PC-3 (cell line): ENCODE data around the gene TMUB2. TPM values are rescaled to one million over a fixed set of nuclear protein-coding genes. Genes with fewer than 3 reads are reported as not detected.

Source experiments
- ATAC-seq: fragments of 200-7000 bp; cut with Tn5 transposase; 2 replicates; pipeline ENCODE4 v1.9.1; 2020; ENCODE audit warnings: mild to moderate bottlenecking, moderate library complexity
- BruUV-seq: library from RNA; stranded (reverse); fragments of 400-500 nt; replicated peaks from 2 replicates; lab custom pipeline; 2021; lab: Mats Ljungman, UMichigan
- CTCF ChIA-PET: fragments of 300-600 bp; sonication (Branson Sonifier 250); formaldehyde crosslinking; loops from one replicate; lab custom pipeline; 2022; ENCODE audit warnings: antibody characterized with exemption; lab: Charles Lee
- POLR2A ChIA-PET: fragments of 300-600 bp; sonication (Branson Sonifier 250); formaldehyde crosslinking; loops from one replicate; lab custom pipeline; 2022; ENCODE audit warnings: antibody characterized with exemption; ENCODE audit not compliant: unreplicated experiment; lab: Charles Lee
- DNase-seq: peaks from one replicate; pipeline ENCODE4 v3.0.0-alpha.2; 2015
- H2AFZ ChIP-seq: fragments of 300-600 bp; sonication (generic); 2 replicates; pipeline ENCODE4 v1.6.0; 2016; ENCODE audit warnings: antibody characterized with exemption, low read length
- H3F3A ChIP-seq: fragments of 300-600 bp; sonication (generic); one replicate; pipeline ENCODE4 v1.6.0; 2017; ENCODE audit warnings: antibody characterized with exemption, low read length, control low read depth, mild to moderate bottlenecking; ENCODE audit not compliant: unreplicated experiment
- H3K27ac ChIP-seq: fragments of 300-600 bp; sonication (generic); 2 replicates; pipeline ENCODE4 v1.5.1; 2016; ENCODE audit warnings: mild to moderate bottlenecking, low read length
- H3K27me3 ChIP-seq: fragments of 300-600 bp; sonication (generic); 2 replicates; pipeline ENCODE4 v1.6.1; 2016; ENCODE audit warnings: low read length, mixed read lengths
- H3K36me3 ChIP-seq: fragments of 300-600 bp; sonication (generic); 2 replicates; pipeline ENCODE4 v1.6.1; 2016; ENCODE audit warnings: low read depth, mixed run types, low read length, mixed read lengths
- H3K4me1 ChIP-seq: fragments of 300-600 bp; sonication (generic); 2 replicates; pipeline ENCODE4 v1.5.1; 2016; ENCODE audit warnings: low read length; ENCODE audit not compliant: insufficient read depth
- H3K4me2 ChIP-seq: fragments of 300-600 bp; sonication (generic); 2 replicates; pipeline ENCODE4 v1.6.0; 2016; ENCODE audit warnings: low read length
- H3K4me3 ChIP-seq: fragments of 300-600 bp; sonication (generic); 2 replicates; pipeline ENCODE4 v1.5.1; 2016; ENCODE audit warnings: mild to moderate bottlenecking, low read length, mixed read lengths
- H3K79me2 ChIP-seq: fragments of 300-600 bp; sonication (generic); 2 replicates; pipeline ENCODE4 v1.6.1; 2017; ENCODE audit warnings: low read length, mixed read lengths
- H3K9ac ChIP-seq: fragments of 300-600 bp; sonication (generic); 2 replicates; pipeline ENCODE4 v1.6.0; 2016; ENCODE audit warnings: mild to moderate bottlenecking, low read length
- H3K9me2 ChIP-seq: fragments of 300-600 bp; sonication (generic); replicated peaks from 2 replicates; pipeline ENCODE4 v1.6.1; 2016; ENCODE audit warnings: mixed run types, low read length, mixed read lengths
- H3K9me3 ChIP-seq: fragments of 300-600 bp; sonication (generic); 2 replicates; pipeline ENCODE4 v1.6.1; 2016; ENCODE audit warnings: low read length, mixed read lengths
- H4K20me1 ChIP-seq: fragments of 300-600 bp; sonication (generic); 2 replicates; pipeline ENCODE4 v1.6.1; 2016; ENCODE audit warnings: low read length, mixed read lengths
- EZH2 ChIP-seq: fragments of 300-600 bp; sonication (generic); IDR thresholded peaks from one replicate; pipeline ENCODE4 v1.6.1; 2017; ENCODE audit warnings: antibody characterized with exemption, mild to moderate bottlenecking, low read length; ENCODE audit not compliant: unreplicated experiment
- EZH2phosphoT487 ChIP-seq: fragments of 300-600 bp; sonication (generic); IDR thresholded peaks from 2 replicates; pipeline ENCODE4 v1.6.1; 2018; ENCODE audit warnings: mild to moderate bottlenecking, antibody characterized with exemption, low read length, borderline replicate concordance
- intact Hi-C: fragments of 100-400 bp; cut with micrococcal nuclease; formaldehyde crosslinking; loops from 2 replicates; pipeline ENCODE4 v1.9.0; 2023
- total RNA-seq: library from RNA; depleted of rRNA; stranded (reverse); fragments of >200 nt; gene quantifications from 2 replicates; pipeline ENCODE4 v1.2.3, GENCODE V29; 2014
- TF ChIP-seq, protein P1 (sequence below): fragments of 300-600 bp; sonication (generic); conservative IDR thresholded peaks from 2 replicates; pipeline ENCODE4 v1.5.1; 2017; ENCODE audit warnings: antibody characterized with exemption, low read depth, mild to moderate bottlenecking, low read length

TMUB2 gene
- total RNA-seq, 1 experiment from 2014 or later = 43.4 TPM

DNA sequence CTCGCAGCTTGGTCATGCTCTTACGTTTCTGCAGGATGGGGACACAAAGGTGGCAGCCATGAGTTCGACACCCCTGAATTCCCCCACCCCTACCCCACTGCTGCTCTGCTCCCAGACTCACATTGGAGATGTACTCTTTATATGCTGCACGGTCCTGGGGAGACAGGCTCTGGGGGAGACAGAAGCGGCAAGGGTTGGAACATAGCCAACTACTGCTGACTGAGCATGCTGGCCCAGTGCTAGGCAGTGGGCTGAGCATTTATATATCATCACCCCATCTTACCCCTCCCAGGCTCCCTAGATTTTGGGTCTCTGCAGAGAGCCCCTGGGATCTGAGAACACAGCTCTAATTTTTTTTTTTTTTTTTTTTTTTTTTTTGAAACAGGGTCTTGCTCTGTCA, 21.0 kb downstream of the TMUB2 start:
- peaks cover 4% of the 10 kb centered on the region for H3F3A ChIP-seq
- H3K9me2 ChIP-seq = no peaks in the 10 kb centered on the region
- no peaks in the 10 kb centered on the region for H4K20me1 ChIP-seq
- H3K79me2 ChIP-seq = no peaks in the 10 kb centered on the region
- no peak overlapping the region for H3K4me2 ChIP-seq
- DNase-seq = no peak
- no peak overlapping the region for H2AFZ ChIP-seq
- no peak overlapping the region for H3K9ac ChIP-seq
- H3K9me3 ChIP-seq = no peaks in the 10 kb centered on the region
- no peaks in the 10 kb centered on the region for H3K27me3 ChIP-seq
- peaks cover 35% of the 10 kb centered on the region for H3K36me3 ChIP-seq
- intact Hi-C loops = no loop called here
- peaks cover 51% of the 10 kb centered on the region for H3K4me1 ChIP-seq
- H3K4me3 ChIP-seq = no peak overlapping the region
- ChIA-PET POLR2A (interaction anchor here (0.5 kb wide), 1 partner anchor 8 kb away, joined by 6 read pairs; no protein-coding TSS in a partner anchor), CTCF (interaction anchor here (0.6 to 1.0 kb wide), 6 partner anchors 11 to 568 kb away, joined by 3 to 13 read pairs (median 5); no protein-coding TSS in a partner anchor)
- TF ChIP-seq EZH2phosphoT487 = no peak
- H3K27ac ChIP-seq = peak overlapping the region; percentile 67
- no TSS peak for BruUV-seq
- no peak for ATAC-seq

DNA sequence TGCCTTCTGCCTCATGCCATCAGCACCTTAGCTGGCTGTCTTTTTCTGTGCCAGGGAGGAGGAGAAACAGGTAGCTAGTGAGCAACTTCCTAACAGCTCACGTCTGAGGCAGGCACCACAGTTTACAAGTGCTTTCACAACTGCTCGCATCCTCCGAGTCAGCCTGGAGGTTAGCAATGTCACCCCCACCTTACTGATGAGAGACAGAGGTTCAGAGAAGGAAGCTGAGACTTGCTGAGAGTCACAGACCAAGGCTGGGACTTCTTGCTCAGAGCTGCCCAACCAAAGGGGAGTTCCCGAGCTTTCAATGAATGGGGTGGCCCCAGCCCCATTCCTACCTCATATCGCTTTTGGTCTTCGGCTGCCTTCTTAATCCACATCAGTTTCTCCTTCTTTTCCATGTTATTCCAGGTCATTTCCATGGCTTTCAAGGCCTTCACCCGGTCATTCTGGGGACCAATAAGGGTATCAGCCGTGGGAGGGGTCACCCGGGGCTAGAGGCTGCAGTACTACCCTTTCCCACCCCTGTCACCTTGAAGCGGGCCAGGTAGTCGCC, 23.1 kb downstream of the TMUB2 start:
- Histone ChIP-seq H3K9ac (no peak overlapping the region), H3K27ac (peak overlapping the region; percentile 67), H3K79me2 (no peaks in the 10 kb centered on the region), H4K20me1 (no peaks in the 10 kb centered on the region), H3K4me3 (no peak overlapping the region), H3K9me3 (no peaks in the 10 kb centered on the region), H3K36me3 (peaks cover 51% of the 10 kb centered on the region), H3K4me2 (peak overlapping the region; percentile 3; the same call in 1 of the 2 replicates), H3K4me1 (peaks cover 34% of the 10 kb centered on the region), H3F3A (no peaks in the 10 kb centered on the region), H2AFZ (no peak overlapping the region), H3K9me2 (no peaks in the 10 kb centered on the region), H3K27me3 (no peaks in the 10 kb centered on the region)
- DNase-seq (peak; percentile 76), ATAC-seq (peak; percentile 16)
- POLR2A ChIA-PET = interaction anchor here (0.6 to 0.7 kb wide), 2 partner anchors 94 to 146 kb away, joined by 3 to 4 read pairs; no protein-coding TSS in a partner anchor
- intact Hi-C loops = loop anchor here (1.0 kb wide), 1 partner anchor 121 kb away; no protein-coding TSS in a partner anchor
- BruUV-seq = TSS peak; percentile 18
- TF ChIP-seq EZH2phosphoT487 = no peak
- TF ChIP-seq, protein P1, sequence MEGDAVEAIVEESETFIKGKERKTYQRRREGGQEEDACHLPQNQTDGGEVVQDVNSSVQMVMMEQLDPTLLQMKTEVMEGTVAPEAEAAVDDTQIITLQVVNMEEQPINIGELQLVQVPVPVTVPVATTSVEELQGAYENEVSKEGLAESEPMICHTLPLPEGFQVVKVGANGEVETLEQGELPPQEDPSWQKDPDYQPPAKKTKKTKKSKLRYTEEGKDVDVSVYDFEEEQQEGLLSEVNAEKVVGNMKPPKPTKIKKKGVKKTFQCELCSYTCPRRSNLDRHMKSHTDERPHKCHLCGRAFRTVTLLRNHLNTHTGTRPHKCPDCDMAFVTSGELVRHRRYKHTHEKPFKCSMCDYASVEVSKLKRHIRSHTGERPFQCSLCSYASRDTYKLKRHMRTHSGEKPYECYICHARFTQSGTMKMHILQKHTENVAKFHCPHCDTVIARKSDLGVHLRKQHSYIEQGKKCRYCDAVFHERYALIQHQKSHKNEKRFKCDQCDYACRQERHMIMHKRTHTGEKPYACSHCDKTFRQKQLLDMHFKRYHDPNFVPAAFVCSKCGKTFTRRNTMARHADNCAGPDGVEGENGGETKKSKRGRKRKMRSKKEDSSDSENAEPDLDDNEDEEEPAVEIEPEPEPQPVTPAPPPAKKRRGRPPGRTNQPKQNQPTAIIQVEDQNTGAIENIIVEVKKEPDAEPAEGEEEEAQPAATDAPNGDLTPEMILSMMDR = no peak
- no peak for TF ChIP-seq EZH2
- CTCF ChIA-PET = interaction anchor here (0.5 to 1.5 kb wide), 7 partner anchors 8 to 154 kb away, joined by 3 to 11 read pairs (median 4); partner anchors contain the start of genes FAM171A2 and GRN

DNA sequence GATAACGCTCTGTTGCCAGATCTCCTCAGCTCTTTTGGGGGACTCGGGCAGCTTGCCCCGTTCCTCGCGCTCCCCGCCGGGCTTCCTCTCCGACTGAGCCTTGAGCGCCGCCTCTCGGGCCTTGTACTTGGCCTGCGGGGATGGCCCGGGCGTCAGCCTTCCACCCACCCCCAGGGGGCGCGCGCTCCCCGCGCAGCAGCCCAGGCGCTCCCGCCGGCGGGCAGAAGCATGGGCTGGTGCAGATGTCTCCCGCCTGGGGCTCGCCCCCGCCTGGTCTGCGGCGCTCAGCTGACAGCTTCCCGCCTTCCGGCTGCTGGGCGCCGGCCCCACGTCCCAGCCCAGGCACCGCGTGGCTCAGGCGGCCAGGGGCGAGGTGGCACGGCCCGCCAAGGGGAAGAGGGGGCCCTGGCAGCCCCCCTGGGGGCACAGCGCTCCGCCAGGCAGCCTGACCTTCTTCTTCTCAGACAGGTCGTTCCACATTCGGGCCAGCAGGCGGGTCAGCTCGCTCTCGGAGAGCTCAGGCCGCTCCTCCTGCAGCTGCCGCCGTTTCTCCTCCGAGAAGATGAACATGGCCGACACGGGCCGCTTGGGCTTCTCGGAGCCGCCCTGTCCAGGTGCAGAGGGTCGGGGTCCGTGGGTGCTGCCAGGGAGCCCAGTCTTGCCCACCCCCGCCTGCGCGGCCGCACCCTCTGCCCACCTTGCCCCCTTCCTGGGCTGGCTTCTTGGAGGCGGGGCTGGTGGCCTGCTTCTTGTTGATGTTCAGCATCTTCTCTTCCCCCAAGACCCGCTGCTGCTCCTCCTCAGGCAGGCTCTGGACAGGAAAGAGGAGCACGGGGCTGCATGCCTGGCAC, 23.8 kb downstream of the TMUB2 start:
- Histone ChIP-seq H3K4me2 (peak overlapping the region; percentile 3; the same call in 1 of the 2 replicates), H3K27ac (peak overlapping the region; percentile 67), H3K9me3 (no peaks in the 10 kb centered on the region), H3F3A (no peaks in the 10 kb centered on the region), H3K9ac (no peak overlapping the region), H3K36me3 (peaks cover 58% of the 10 kb centered on the region), H3K4me3 (no peak overlapping the region), H2AFZ (no peak overlapping the region), H3K27me3 (no peaks in the 10 kb centered on the region), H4K20me1 (no peaks in the 10 kb centered on the region), H3K4me1 (peaks cover 31% of the 10 kb centered on the region), H3K9me2 (no peaks in the 10 kb centered on the region), H3K79me2 (peaks cover 3% of the 10 kb centered on the region; the same call in 1 of the 2 replicates)
- POLR2A ChIA-PET = interaction anchor here (0.6 to 0.7 kb wide), 2 partner anchors 95 to 147 kb away, joined by 3 to 4 read pairs; no protein-coding TSS in a partner anchor
- DNase-seq (peak; percentile 85), ATAC-seq (peak; percentile 81)
- intact Hi-C loops = loop anchor here (1.0 kb wide), 1 partner anchor 121 kb away; no protein-coding TSS in a partner anchor
- CTCF ChIA-PET = interaction anchor here (0.5 to 1.5 kb wide), 8 partner anchors 8 to 135 kb away, joined by 3 to 11 read pairs (median 4); partner anchors contain the start of gene GRN
- BruUV-seq = no TSS peak
- TF ChIP-seq, protein P1 = peak; percentile 98
- TF ChIP-seq EZH2phosphoT487 = no peak
